GM19372 (cell line): ENCODE data around the gene IRF9.

Experiments used
- ATAC-seq: cut with Tn5 transposase; IDR thresholded peaks from one replicate; pipeline ENCODE4 v1.9.1; 2021; ENCODE audit warnings: mild to moderate bottlenecking, low read depth, moderate library complexity; ENCODE audit not compliant: unreplicated experiment

The IRF9 gene

DNA sequence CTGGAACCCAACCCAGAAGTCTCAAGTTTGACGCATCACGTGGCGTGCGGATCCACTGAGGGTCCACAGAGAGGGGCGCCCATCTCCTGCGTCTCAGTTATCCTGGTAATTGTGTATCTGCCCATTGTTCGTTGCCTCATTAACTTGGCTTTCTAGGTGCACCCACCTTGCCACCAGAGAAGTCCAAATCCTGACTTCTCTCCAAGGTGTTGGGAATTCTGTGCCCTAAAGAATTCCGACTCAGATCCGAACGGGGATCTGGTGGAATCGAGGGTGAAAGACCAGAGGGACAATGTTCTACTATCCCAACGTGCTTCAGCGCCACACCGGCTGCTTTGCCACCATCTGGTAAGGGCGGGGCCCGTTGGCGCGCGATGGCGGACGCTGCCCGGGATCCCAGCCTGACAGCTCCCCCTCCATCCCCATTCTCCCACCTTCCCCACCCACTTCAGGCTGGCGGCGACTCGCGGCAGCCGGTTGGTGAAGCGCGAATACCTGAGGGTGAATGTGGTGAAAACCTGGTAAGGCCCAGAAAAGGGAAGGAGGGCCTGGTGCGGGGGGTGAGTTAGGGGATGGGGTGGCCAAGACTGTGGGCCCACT, 11.3 kb downstream of the IRF9 start:
- peak; percentile 17 for ATAC-seq

DNA sequence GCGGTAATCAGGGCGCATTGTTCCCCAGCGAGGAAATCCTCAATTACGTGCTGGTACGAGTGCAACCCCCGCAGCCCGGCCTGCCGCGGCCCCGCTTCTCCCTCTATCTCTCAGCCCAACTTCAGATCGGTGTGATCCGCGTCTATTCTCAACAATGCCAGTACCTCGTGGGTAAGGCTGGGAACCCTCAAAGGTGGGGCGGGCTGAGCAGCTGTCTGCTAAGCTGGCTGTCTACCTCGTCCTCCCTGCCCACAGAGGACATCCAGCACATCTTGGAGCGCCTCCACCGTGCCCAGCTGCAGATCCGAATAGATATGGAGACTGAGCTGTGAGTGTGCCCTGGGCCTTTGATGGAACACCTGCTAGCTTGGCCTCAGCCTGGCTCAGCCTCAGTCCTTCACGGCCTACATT, 11.8 kb downstream of the IRF9 start:
- no peak for ATAC-seq

GRCh38 chr14:24176599-24176998, 15.5 kb downstream of the IRF9 start:
- no peak for ATAC-seq

GRCh38 chr14:24177041-24177825, 16.2 kb downstream of the IRF9 start:
- no peak for ATAC-seq

GRCh38 chr14:24177891-24178290, 16.8 kb downstream of the IRF9 start:
- ATAC-seq = no peak

DNA sequence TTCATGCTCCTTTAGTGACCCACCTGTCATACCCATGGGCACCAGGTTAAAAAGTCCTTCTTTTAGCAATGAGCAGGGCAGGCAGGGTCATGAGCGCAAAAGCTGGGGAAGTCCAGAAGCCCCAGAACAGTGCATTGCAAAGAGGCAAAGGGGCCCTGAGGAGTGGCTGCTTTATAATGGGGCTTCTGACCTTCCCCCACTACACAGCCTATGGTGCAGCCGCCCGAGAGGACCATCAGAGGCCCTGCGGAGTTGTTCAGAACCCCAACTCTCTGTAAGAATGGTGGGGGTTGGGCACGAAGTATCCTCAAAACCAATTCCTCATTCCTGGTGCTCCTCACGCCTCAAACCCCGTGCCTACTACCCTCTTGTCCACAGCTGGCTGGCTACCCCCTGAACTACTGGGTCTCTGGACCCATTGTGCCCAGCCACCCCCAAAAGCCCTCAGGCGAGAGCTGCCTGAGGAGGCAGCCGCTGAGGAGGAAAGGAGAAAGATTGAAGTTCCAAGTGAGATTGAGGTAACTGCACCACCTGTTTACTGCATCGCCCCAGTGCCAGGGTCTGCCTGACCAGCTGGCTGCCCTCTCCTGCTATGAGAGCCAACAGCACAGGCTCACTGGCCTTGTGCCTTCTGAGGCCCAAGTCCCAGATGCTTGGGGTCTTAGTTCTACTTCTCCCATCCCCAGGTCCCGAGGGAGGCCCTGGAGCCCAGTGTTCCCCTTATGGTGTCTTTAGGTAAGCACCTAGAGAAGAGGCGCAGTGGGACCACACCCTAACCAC, 17.5 kb downstream of the IRF9 start:
- ATAC-seq = no peak

- no peak for ATAC-seq
These were observed 18.4 kb downstream of the IRF9 start for GRCh38 chr14:24179294-24179960.

GRCh38 chr14:24179961-24180796, 19.1 kb downstream of the IRF9 start:
- no peak for ATAC-seq

DNA sequence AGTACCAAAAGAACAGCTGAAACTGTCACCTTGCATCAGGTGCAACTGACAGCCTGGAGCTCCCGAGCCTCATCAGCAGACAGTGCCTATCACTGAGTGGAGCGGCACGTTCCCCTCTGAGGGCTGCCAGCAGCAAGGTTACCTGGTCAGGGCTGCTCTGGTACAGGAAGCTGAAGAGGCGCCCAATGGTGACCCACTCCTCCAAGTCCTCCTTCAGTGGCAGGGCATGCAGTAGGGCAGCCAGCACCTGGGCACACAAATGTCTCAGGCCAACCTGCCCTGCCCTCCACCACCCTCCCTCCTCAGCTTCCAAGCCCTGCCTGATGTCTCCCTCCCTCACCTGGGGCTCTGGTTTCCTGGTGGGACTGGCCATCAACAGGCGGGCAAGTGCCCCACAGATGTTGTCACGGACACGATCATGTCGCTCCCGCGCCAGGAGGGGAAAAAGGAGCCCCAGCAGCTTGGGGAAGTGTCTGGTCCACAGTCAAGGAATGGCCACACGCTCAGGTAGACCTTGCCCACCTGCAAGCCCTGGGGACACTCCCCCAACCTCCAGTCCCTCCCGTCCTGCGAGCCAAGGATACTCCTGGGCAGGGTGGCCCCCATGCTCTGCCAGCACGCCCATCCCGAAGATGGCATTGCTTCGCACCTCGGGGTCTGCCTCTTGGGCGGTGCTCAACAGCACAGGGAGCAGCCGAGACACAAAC, 20.5 kb downstream of the IRF9 start:
- ATAC-seq = no peak

DNA sequence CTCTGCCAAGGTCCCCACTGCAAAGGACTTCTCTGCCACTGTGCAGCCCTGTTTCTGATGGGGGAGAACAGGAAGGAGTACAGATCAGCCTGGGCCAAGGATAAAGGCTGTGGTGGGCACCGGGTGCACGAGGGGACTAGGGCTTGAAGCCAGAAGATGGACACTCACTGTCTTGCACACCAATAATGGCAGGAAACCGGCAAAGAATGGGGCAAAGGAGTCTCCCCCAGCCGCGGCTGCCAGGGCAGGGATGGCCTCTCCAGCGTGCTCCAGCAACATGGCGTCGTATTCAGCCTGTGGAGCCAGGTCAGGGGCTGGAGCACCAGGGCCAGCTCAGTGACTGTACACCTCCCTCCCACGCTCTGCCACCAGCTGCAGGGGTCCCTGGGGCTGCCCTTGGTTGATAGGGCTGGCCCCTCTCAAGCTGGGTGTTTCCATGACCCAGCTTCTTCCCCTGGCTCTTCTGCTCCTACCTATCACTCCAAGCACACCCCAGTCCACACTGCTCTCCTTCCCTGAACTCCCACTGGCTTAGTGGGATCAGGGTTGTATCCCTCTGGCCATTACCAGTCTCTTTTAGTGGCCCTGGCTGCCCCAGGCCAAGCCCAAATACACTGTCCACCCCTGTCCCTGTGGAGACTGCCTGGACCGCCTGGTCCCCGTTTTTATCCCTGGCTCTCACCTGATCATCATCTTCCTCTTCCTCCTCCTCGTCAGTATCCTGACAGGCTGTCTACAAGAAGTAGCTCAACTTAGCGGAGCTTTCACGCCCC, 21.2 kb downstream of the IRF9 start:
- no peak for ATAC-seq

GRCh38 chr14:24183014-24183481, 22.0 kb downstream of the IRF9 start:
- ATAC-seq = no peak

DNA sequence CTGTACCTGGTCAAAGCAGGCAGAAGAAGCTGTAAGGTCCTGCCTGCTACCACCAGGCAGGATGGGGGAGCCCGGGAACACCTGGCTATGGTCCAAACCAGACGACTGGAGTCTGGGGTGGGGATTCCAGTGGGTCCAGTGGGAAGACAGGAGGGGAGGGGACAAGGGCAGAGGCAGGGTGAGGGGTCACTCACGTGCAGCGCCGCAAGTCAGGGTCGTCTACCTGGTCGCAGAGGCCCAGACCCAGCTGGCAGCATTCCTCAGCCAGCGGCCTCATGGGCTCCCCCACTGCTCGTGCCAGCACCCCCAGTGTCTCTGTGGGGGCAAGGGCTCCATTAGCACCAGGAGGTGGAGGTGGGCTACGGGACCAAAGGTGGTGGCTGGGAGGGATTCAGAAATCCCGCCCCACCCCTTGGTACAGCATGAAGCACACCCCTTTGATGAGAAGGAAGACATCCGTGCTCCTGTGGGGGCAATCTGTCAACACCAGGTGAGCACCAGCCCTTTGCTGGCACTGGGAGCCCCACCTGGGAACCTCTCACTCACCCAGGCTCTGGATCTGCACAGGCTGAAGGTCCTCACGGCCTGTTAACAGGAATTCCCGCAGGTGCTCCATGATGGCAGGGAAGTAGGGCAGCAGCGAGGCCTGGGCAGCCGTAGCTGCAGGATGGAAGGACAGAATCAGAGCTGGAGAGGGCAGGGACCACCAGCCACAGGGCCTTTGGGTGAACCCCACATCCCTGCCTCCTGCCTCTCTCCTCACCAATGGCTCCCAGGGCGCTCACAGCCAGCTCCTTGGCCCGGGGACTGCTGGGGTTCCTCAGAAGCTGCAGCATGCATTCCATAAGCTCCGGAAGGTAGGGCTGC, 23.3 kb downstream of the IRF9 start:
- ATAC-seq = no peak

DNA sequence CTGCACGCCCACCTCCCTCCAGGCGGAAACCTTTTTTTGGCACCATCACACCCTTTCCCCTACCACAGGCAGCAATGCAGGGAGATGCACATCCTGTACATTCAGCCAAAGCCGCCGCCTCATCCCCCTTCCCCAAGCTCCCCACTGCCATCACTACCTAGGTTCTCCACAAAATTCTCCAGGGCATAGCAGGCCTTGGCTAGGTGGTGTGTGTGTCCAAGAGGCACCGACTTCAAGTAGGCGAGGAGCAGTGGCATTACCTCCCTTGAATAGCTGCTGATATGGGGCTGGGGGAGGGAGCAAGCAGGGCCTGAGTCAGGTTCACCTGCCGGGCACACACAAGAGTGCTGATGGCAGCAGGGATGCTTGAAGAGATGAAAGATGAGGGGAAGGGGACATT, 24.0 kb downstream of the IRF9 start:
- no peak for ATAC-seq

DNA sequence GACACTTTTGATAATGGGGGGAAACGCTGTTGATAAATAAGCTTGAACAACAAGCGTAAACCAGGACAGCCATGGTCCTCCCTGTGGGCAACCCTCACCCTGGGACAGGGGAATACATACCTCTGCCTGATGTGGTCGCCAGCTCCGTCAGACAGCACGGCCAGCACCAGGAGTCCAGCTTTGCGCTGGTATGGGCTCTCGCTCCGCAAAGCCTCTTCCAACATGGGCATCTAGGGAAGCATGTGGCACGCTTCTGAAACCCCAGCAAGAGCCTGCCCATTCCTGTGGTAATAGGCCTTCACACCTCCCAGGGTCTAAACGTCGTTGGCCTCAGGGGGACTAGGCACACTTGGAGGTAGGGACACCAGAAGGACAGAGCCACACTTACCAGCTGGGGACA, 24.7 kb downstream of the IRF9 start:
- no peak for ATAC-seq

DNA sequence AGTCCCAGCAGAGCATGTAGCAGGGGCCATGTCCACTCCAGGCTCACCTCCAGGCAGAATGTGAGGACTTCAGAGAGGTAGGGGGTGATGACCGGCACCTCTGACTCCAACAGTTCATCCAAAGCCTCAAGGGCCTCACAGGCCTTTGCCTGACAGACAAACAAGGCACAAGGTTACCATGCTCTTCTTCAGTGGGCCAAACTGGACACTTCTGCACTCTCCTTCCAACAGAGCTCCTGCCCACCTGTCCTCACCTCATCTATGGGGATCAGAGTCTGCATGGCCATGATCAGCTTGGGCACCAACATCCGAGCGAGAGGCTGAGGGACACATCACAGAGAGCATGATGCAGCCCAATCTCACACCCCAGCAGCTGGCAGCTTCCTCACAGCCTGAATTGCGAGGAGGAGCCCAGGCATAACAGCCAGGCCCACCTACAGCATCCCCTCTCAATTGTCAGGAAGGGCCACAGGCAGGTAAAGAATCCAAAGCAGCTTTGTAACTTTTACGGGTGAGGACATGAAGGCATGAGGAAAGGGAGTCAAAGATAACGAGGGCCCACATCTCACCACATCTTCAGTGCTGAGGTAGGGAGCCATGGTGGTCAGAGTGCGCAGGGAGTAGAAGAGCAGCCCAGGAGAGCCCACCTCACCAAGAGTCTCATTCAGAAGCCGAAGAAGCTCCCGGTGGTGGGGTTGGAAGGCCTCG, 25.9 kb downstream of the IRF9 start:
- ATAC-seq = no peak

DNA sequence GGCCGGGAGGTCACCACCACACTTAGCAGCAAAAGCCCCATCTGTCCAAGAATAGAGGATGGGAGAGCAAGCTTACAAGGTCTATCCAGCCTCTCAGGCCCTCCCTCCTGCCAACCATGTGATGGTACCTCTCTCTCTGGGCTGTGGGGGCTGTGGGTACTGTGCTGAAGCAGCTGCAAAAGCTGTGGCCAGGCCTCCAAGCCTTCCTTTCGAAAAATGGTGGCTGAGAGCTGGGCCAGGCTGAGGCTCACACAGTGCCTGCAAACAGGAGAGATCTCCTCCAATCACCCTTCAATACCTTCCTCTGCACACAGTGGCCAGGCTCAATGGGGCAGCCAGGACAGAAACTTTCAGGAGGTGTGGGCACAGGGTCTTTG, 26.5 kb downstream of the IRF9 start:
- no peak for ATAC-seq
